GM18511 (cell line): ENCODE results near the gene UBR4.

ENCODE experiments used
- ATAC-seq: cut with Tn5 transposase; IDR thresholded peaks from one replicate; pipeline ENCODE4 v1.9.1; 2021; ENCODE audit warnings: mild to moderate bottlenecking, moderate library complexity; ENCODE audit not compliant: unreplicated experiment

Gene UBR4

GRCh38 chr1:19038732-19039131, 171.3 kb downstream of the UBR4 start:
- no peak for ATAC-seq

GRCh38 chr1:19038096-19038495, 172.0 kb downstream of the UBR4 start:
- ATAC-seq = no peak

- ATAC-seq = no peak
These were observed 172.4 kb downstream of the UBR4 start for GRCh38 chr1:19037659-19038058.

GRCh38 chr1:19036813-19037605, 173.1 kb downstream of the UBR4 start:
- ATAC-seq = no peak

GRCh38 chr1:19036041-19036812, 173.8 kb downstream of the UBR4 start:
- ATAC-seq = no peak

- no peak for ATAC-seq
These were observed 174.6 kb downstream of the UBR4 start for GRCh38 chr1:19035377-19036040.

GRCh38 chr1:19034721-19035120, 175.3 kb downstream of the UBR4 start:
- ATAC-seq = no peak

- ATAC-seq = no peak
These were observed 176.0 kb downstream of the UBR4 start for GRCh38 chr1:19033926-19034680.

GRCh38 chr1:19033515-19033839, 176.6 kb downstream of the UBR4 start:
- no peak for ATAC-seq

GRCh38 chr1:19032701-19033514, 177.2 kb downstream of the UBR4 start:
- no peak for ATAC-seq

GRCh38 chr1:19032413-19032695, 177.7 kb downstream of the UBR4 start:
- ATAC-seq = no peak

GRCh38 chr1:19029191-19030085, 180.6 kb downstream of the UBR4 start:
- no peak for ATAC-seq

GRCh38 chr1:19028546-19029129, 181.4 kb downstream of the UBR4 start:
- ATAC-seq = no peak

GRCh38 chr1:19028110-19028509, 182.0 kb downstream of the UBR4 start:
- no peak for ATAC-seq
